SK-N-SH treated with all-trans-retinoic acid at 6 μM for 48 hours (cell line): Measurements from ENCODE around the gene PTPRD.

Experiments
- ISL1 ChIP-seq: fragments of 250-450 bp; sonication (Bioruptor Pico); IDR thresholded peaks from 2 replicates; pipeline ENCODE4 v2.1.2; 2022; ENCODE audit warnings: mild to moderate bottlenecking, moderate library complexity
- SNAI2 ChIP-seq: fragments of 250-450 bp; sonication (Bioruptor Pico); IDR thresholded peaks from 2 replicates; pipeline ENCODE4 v1.5.0; 2020; ENCODE audit warnings: mild to moderate bottlenecking, moderate library complexity
- ZFP3 ChIP-seq: fragments of 250-450 bp; sonication (Bioruptor Pico); IDR thresholded peaks from 2 replicates; pipeline ENCODE4 v1.5.0; 2020; ENCODE audit warnings: mild to moderate bottlenecking, moderate library complexity

- TF ChIP-seq ISL1 (no peak), SNAI2 (CRISPR knock-in tag) (no peak), ZFP3 (CRISPR knock-in tag) (no peak)
These were observed 1114.0 kb downstream of the PTPRD start for GRCh38 chr9:9498846-9499245.
